Liver (tissue), 9 donors: ENCODE results near the gene IGLL5. TPM values are rescaled to one million over a fixed set of nuclear protein-coding genes. Genes with fewer than 3 reads are reported as not detected.

ENCODE experiments used
- DNase-seq: peaks from one replicate; pipeline ENCODE4 v3.0.0-alpha.2; 2017; ENCODE audit warnings: low spot score
- H3K27ac ChIP-seq, 2 donors: one replicate each; pipeline ENCODE4 v1.7.0; 2013; ENCODE audit warnings: inconsistent platforms in 2 of 2, low read length in 2 of 2, control low read depth in 1 of 2, low read depth in 1 of 2, mild to moderate bottlenecking in 1 of 2
- H3K27me3 ChIP-seq, 4 donors: one replicate each; pipeline versions ENCODE4 v1.6.1 to v1.7.0; 2013; ENCODE audit warnings: low read length in 3 of 4, inconsistent platforms in 1 of 4, mild to moderate bottlenecking in 1 of 4, moderate library complexity in 1 of 4; ENCODE audit not compliant: control insufficient read depth in 4 of 4, insufficient read depth in 4 of 4
- H3K36me3 ChIP-seq, 4 donors: one replicate each; pipeline versions ENCODE4 v1.6.1 to v1.7.0; 2013; ENCODE audit warnings: low read length in 3 of 4, mild to moderate bottlenecking in 3 of 4, low read depth in 1 of 4, moderate library complexity in 1 of 4; ENCODE audit not compliant: control insufficient read depth in 4 of 4, insufficient read depth in 3 of 4
- H3K4me1 ChIP-seq, 4 donors: one replicate each; pipeline versions ENCODE4 v1.6.1 to v1.7.0; 2013; ENCODE audit warnings: low read length in 3 of 4, mild to moderate bottlenecking in 3 of 4, moderate library complexity in 1 of 4; ENCODE audit not compliant: control insufficient read depth in 4 of 4, insufficient read depth in 4 of 4
- H3K4me3 ChIP-seq, 3 donors: one replicate each; pipeline versions ENCODE4 v1.6.1 to v1.7.0; 2013; ENCODE audit warnings: low read length in 3 of 3, control low read depth in 1 of 3, low read depth in 1 of 3, mild to moderate bottlenecking in 1 of 3
- H3K9ac ChIP-seq, 2 donors: one replicate each; pipeline ENCODE4 v1.7.0; 2013; ENCODE audit warnings: low read length in 2 of 2, mild to moderate bottlenecking in 2 of 2, moderate library complexity in 2 of 2, control low read depth in 1 of 2, low read depth in 1 of 2
- H3K9me3 ChIP-seq, 4 donors: one replicate each; pipeline versions ENCODE4 v1.6.1 to v1.7.0; 2013; ENCODE audit warnings: low read length in 3 of 4; ENCODE audit not compliant: control insufficient read depth in 4 of 4
- ATF3 ChIP-seq: IDR thresholded peaks from 2 replicates; pipeline ENCODE4 v1.6.1; 2016; ENCODE audit warnings: antibody characterized with exemption
- EGR1 ChIP-seq, 2 donors: IDR thresholded peaks; 2 replicates each; pipeline ENCODE4 v1.6.1; 2016 to 2018; ENCODE audit warnings: antibody characterized with exemption in 2 of 2, low read depth in 2 of 2
- FOXA1 ChIP-seq: IDR thresholded peaks from 2 replicates; pipeline ENCODE4 v1.6.1; 2016; ENCODE audit warnings: antibody characterized with exemption
- FOXA2 ChIP-seq: IDR thresholded peaks from 2 replicates; pipeline ENCODE4 v1.6.1; 2016; ENCODE audit warnings: antibody characterized with exemption
- GABPA ChIP-seq, 2 donors: IDR thresholded peaks in 1 of 2; conservative IDR thresholded peaks in 1 of 2; 2 replicates each; pipeline ENCODE4 v1.6.1; 2016; ENCODE audit warnings: antibody characterized with exemption in 2 of 2, mild to moderate bottlenecking in 1 of 2, moderate library complexity in 1 of 2
- HNF4A ChIP-seq, 2 donors: conservative IDR thresholded peaks; 2 replicates each; pipeline ENCODE4 v1.6.1; 2016; ENCODE audit warnings: antibody characterized with exemption in 2 of 2, mild to moderate bottlenecking in 2 of 2
- HNF4G ChIP-seq: IDR thresholded peaks from 2 replicates; pipeline ENCODE4 v1.6.1; 2016; ENCODE audit warnings: antibody characterized with exemption
- JUND ChIP-seq, 2 donors: IDR thresholded peaks; 2 replicates each; pipeline ENCODE4 v1.6.1; 2016; ENCODE audit warnings: antibody characterized with exemption in 2 of 2
- NR2F2 ChIP-seq: IDR thresholded peaks from 2 replicates; pipeline ENCODE4 v1.6.1; 2016; ENCODE audit warnings: antibody characterized with exemption
- RAD21 ChIP-seq, 2 donors: IDR thresholded peaks; 2 replicates each; pipeline ENCODE4 v1.6.1; 2016; ENCODE audit warnings: antibody characterized with exemption in 2 of 2, mild to moderate bottlenecking in 2 of 2
- REST ChIP-seq: IDR thresholded peaks from 2 replicates; pipeline ENCODE4 v1.6.1; 2016; ENCODE audit warnings: antibody characterized with exemption, mild to moderate bottlenecking
- RXRA ChIP-seq, 2 donors: IDR thresholded peaks; 2 replicates each; pipeline ENCODE4 v1.6.1; 2017 to 2018; ENCODE audit warnings: antibody characterized with exemption in 2 of 2, mild to moderate bottlenecking in 1 of 2
- TAF1 ChIP-seq: conservative IDR thresholded peaks from 2 replicates; pipeline ENCODE4 v1.6.1; 2016; ENCODE audit warnings: antibody characterized with exemption, mild to moderate bottlenecking
- YY1 ChIP-seq: IDR thresholded peaks from 2 replicates; pipeline ENCODE4 v1.6.1; 2016; ENCODE audit warnings: antibody characterized with exemption, mild to moderate bottlenecking
- WGBS: extraction: QIAGEN DNeasy Blood & Tissue Kit; methylation state at CpG from one replicate; pipeline ENCODE4 v1.1.7; 2013; 5-methylcytosine and 5-hydroxymethylcytosine counted together
- polyA plus RNA-seq, 2 donors: library from polyadenylated mRNA; stranded (reverse) in 1 of 2; unstranded in 1 of 2; fragments of 200-250 nt in 1 of 2; fragments of >200 nt in 1 of 2; fragmentation: Nextera tagmentation in 1 of 2; extraction: Ambion mirVana in 1 of 2; gene quantifications; one replicate each; pipeline versions ENCODE4 v1.2.1 to v1.2.3, GENCODE V29; 2013 to 2015
- total RNA-seq, 2 donors: library from RNA; depleted of rRNA; stranded (reverse); fragments of >200 nt; gene quantifications; one replicate each; pipeline ENCODE4 v1.2.3, GENCODE V29; 2014
- TF ChIP-seq, protein P1 (sequence below): fragments of 150-350 bp; IDR thresholded peaks from 2 replicates; pipeline ENCODE4 v1.5.1; 2017; ENCODE audit warnings: improper control_type of control experiment, low read depth, low read length; ENCODE audit not compliant: missing input control
- donor health status: healthy.
- donor health status: healthy.
- donor health status: healthy.
- donor health status: healthy.
- donor health status: healthy.

The IGLL5 gene
- total and polyA plus RNA-seq, 4 donors: 1.3 to 13.4 (median 3.4) TPM

DNA sequence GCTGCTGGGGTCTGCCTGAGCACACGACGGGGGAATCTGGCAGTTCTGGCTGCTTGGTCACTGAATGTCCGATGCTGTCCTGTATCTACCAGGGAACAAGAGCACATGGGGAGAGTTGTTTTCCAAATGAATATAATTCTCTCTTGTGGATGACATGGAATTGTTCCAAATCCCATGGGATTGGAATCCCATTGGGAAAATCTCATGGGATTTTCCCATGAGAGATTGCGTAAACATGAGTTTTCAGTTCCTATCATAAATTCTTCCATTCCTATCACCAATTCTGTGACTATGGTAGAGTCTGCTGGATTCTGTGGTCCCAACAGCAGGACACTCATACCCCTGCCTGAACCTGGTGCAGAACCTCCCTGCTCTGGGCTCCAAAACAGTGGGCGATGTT is 35.6 kb upstream of the IGLL5 start:
- no peak for TF ChIP-seq REST
- no peak for TF ChIP-seq ATF3
- no peak for TF ChIP-seq GABPA (IDR thresholded peaks at IDR 0.05 in 1 of 2, conservative IDR thresholded peaks at IDR 0.05 in 1 of 2)
- WGBS: 88% methylated on average over 5 of the region's 5 CpGs
- no peak for DNase-seq
- Histone ChIP-seq H3K36me3 (no peaks in the 10 kb centered on the region), H3K27me3 (peaks cover 0 to 2% (median 1%) of the 10 kb centered on the region in 4 donors), H3K9me3 (no peaks in the 10 kb centered on the region), H3K27ac (no peak overlapping the region), H3K4me3 (no peak overlapping the region), H3K9ac (no peak overlapping the region), H3K4me1 (no peaks in the 10 kb centered on the region)

GRCh38 chr22:22853713-22854112 is 33.9 kb upstream of the IGLL5 start:
- H3K9ac ChIP-seq: no peak overlapping the region
- no peak overlapping the region for H3K27ac ChIP-seq
- H3K4me1 ChIP-seq: no peaks in the 10 kb centered on the region
- H3K4me3 ChIP-seq: no peak overlapping the region
- H3K36me3 ChIP-seq: no peaks in the 10 kb centered on the region
- DNase-seq: no peak
- TF ChIP-seq FOXA1 (no peak), HNF4G (no peak), HNF4A (conservative IDR thresholded peaks at IDR 0.05) (no peak), TAF1 (no peak), YY1 (no peak), NR2F2 (no peak), JUND (IDR thresholded peaks at IDR 0.05) (no peak), GABPA (IDR thresholded peaks at IDR 0.05 in 1 of 2, conservative IDR thresholded peaks at IDR 0.05 in 1 of 2) (no peak), RXRA (IDR thresholded peaks at IDR 0.05) (no peak), REST (no peak), RAD21 (IDR thresholded peaks at IDR 0.05) (no peak), ATF3 (no peak), EGR1 (IDR thresholded peaks at IDR 0.05; ENCODE audit: low read depth in 2 of 2) (no peak), FOXA2 (no peak)
- TF ChIP-seq, protein P1, sequence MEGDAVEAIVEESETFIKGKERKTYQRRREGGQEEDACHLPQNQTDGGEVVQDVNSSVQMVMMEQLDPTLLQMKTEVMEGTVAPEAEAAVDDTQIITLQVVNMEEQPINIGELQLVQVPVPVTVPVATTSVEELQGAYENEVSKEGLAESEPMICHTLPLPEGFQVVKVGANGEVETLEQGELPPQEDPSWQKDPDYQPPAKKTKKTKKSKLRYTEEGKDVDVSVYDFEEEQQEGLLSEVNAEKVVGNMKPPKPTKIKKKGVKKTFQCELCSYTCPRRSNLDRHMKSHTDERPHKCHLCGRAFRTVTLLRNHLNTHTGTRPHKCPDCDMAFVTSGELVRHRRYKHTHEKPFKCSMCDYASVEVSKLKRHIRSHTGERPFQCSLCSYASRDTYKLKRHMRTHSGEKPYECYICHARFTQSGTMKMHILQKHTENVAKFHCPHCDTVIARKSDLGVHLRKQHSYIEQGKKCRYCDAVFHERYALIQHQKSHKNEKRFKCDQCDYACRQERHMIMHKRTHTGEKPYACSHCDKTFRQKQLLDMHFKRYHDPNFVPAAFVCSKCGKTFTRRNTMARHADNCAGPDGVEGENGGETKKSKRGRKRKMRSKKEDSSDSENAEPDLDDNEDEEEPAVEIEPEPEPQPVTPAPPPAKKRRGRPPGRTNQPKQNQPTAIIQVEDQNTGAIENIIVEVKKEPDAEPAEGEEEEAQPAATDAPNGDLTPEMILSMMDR: no peak
- WGBS: 66% methylated on average over 2 of the region's 2 CpGs
- H3K9me3 ChIP-seq: no peaks in the 10 kb centered on the region
- peaks cover 0 to 2% (median 1%) of the 10 kb centered on the region in 4 donors for H3K27me3 ChIP-seq
